Measurements from ENCODE around the gene TTC39C.

Gene TTC39C

DNA sequence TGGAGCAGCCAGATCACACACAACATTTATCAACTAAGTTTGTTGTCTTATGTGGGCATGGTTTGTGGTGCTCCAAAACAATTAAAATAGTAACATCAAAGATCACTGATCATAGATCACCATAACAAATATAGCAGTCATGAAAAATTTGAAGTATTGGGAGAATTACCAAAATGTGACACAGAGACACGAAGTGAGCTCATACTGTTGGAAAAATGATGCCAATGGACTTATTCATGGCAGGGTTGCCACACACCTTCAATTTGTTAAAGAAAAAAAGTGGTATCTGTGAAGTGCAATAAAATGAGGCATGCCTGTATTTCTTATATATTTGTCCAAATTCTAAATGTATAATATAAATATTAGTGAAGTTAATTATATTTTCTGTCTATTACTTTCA lies 81.4 kb downstream of the TTC39C start:
- Histone ChIP-seq H3K4me1 (ENCODE audit: control insufficient read depth in 5 of 5, insufficient read depth in 5 of 5, low read length in 5 of 5) (peaks cover 0 to 13% (median 2%) of the 10 kb centered on the region in 5 donors), H3K9me3 (ENCODE audit: control insufficient read depth in 5 of 5, low read length in 5 of 5) (peaks cover 2 to 8% (median 6%) of the 10 kb centered on the region in 5 donors), H3K27me3 (ENCODE audit: control insufficient read depth in 5 of 5, insufficient read depth in 4 of 5, low read length in 5 of 5) (no peaks in the 10 kb centered on the region), H3K9ac (ENCODE audit: low read length in 5 of 5) (no peak overlapping the region), H3K27ac (ENCODE audit: low read depth, low read length) (no peak overlapping the region), H3K36me3 (ENCODE audit: control insufficient read depth in 5 of 5, insufficient read depth in 5 of 5, low read length in 5 of 5) (peaks cover 2 to 18% (median 8%) of the 10 kb centered on the region in 5 donors), H3K4me3 (ENCODE audit: low read depth in 1 of 5, low read length in 5 of 5) (no peak overlapping the region)

GRCh38 chr18:24103320-24104021 lies 88.9 kb downstream of the TTC39C start:
- Histone ChIP-seq H3K9ac (ENCODE audit: low read length in 5 of 5) (no peak overlapping the region), H3K4me3 (ENCODE audit: low read depth in 1 of 5, low read length in 5 of 5) (no peak overlapping the region), H3K27ac (ENCODE audit: low read depth, low read length) (no peak overlapping the region), H3K9me3 (ENCODE audit: control insufficient read depth in 5 of 5, low read length in 5 of 5) (no peaks in the 10 kb centered on the region), H3K4me1 (ENCODE audit: control insufficient read depth in 5 of 5, insufficient read depth in 5 of 5, low read length in 5 of 5) (peaks cover 0 to 6% (median 2%) of the 10 kb centered on the region in 5 donors), H3K36me3 (ENCODE audit: control insufficient read depth in 5 of 5, insufficient read depth in 5 of 5, low read length in 5 of 5) (peaks cover 5 to 11% (median 8%) of the 10 kb centered on the region in 5 donors), H3K27me3 (ENCODE audit: control insufficient read depth in 5 of 5, insufficient read depth in 4 of 5, low read length in 5 of 5) (no peaks in the 10 kb centered on the region)

GRCh38 chr18:24104486-24104885 lies 89.9 kb downstream of the TTC39C start:
- Histone ChIP-seq H3K4me3 (ENCODE audit: low read depth in 1 of 5, low read length in 5 of 5) (no peak overlapping the region), H3K27ac (ENCODE audit: low read depth, low read length) (no peak overlapping the region), H3K9ac (ENCODE audit: low read length in 5 of 5) (no peak overlapping the region), H3K4me1 (ENCODE audit: control insufficient read depth in 5 of 5, insufficient read depth in 5 of 5, low read length in 5 of 5) (peaks cover 0 to 6% (median 2%) of the 10 kb centered on the region in 5 donors), H3K9me3 (ENCODE audit: control insufficient read depth in 5 of 5, low read length in 5 of 5) (no peaks in the 10 kb centered on the region), H3K36me3 (ENCODE audit: control insufficient read depth in 5 of 5, insufficient read depth in 5 of 5, low read length in 5 of 5) (peaks cover 3 to 11% (median 7%) of the 10 kb centered on the region in 5 donors), H3K27me3 (ENCODE audit: control insufficient read depth in 5 of 5, insufficient read depth in 4 of 5, low read length in 5 of 5) (no peaks in the 10 kb centered on the region)

DNA sequence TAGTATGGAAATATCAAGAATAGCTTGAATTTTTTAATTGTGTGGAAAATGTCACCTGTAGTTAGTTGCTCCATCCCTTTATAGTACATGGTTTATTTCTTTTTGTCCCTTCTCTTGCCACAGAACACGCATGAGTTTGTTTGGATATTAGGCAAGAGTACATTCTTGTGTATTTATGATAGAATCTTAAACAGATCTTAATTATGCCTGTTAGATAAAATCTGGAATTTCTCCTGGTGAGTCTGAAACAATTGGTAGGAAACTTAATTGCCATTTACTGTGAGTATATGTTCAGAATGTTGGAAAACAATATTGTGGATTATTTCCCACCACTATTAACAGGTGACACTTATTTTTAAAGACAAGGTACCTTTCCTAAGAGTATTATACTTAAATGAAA lies 94.1 kb downstream of the TTC39C start:
- Histone ChIP-seq H3K9ac (ENCODE audit: low read length in 5 of 5) (no peak overlapping the region), H3K4me3 (ENCODE audit: low read depth in 1 of 5, low read length in 5 of 5) (no peak overlapping the region), H3K27me3 (ENCODE audit: control insufficient read depth in 5 of 5, insufficient read depth in 4 of 5, low read length in 5 of 5) (no peaks in the 10 kb centered on the region), H3K4me1 (ENCODE audit: control insufficient read depth in 5 of 5, insufficient read depth in 5 of 5, low read length in 5 of 5) (no peaks in the 10 kb centered on the region), H3K36me3 (ENCODE audit: control insufficient read depth in 5 of 5, insufficient read depth in 5 of 5, low read length in 5 of 5) (peaks cover 0 to 16% (median 8%) of the 10 kb centered on the region in 5 donors), H3K9me3 (ENCODE audit: control insufficient read depth in 5 of 5, low read length in 5 of 5) (no peaks in the 10 kb centered on the region), H3K27ac (ENCODE audit: low read depth, low read length) (no peak overlapping the region)

DNA sequence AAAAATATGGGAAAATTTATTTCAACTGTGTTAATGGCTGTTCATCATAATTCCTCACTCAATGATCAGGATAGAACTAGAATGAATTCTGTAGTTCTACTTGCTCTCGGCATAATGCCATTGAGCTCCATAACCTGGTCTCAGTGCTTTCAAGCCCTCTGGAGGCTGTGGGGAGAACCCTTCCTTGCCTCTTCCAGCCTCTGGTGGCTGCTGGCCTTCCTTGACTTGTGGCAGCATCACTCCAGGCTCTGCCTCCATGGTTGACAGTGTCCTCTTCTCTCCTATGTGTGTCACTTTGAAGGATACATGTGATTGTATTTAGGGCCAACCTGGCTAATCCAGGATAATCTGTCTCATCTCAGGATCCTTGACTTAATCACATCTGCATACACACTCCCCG lies 97.4 kb downstream of the TTC39C start:
- Histone ChIP-seq H3K9ac (ENCODE audit: low read length in 5 of 5) (no peak overlapping the region), H3K27me3 (ENCODE audit: control insufficient read depth in 5 of 5, insufficient read depth in 4 of 5, low read length in 5 of 5) (no peaks in the 10 kb centered on the region), H3K9me3 (ENCODE audit: control insufficient read depth in 5 of 5, low read length in 5 of 5) (no peaks in the 10 kb centered on the region), H3K27ac (ENCODE audit: low read depth, low read length) (no peak overlapping the region), H3K4me1 (ENCODE audit: control insufficient read depth in 5 of 5, insufficient read depth in 5 of 5, low read length in 5 of 5) (peaks cover 0 to 7% (median 0%) of the 10 kb centered on the region in 5 donors), H3K36me3 (ENCODE audit: control insufficient read depth in 5 of 5, insufficient read depth in 5 of 5, low read length in 5 of 5) (peaks cover 6 to 23% (median 8%) of the 10 kb centered on the region in 5 donors), H3K4me3 (ENCODE audit: low read depth in 1 of 5, low read length in 5 of 5) (no peak overlapping the region)

GRCh38 chr18:24112464-24112863 lies 97.9 kb downstream of the TTC39C start:
- H3K4me1 ChIP-seq (ENCODE audit: control insufficient read depth in 5 of 5, insufficient read depth in 5 of 5, low read length in 5 of 5): peaks cover 0 to 7% (median 0%) of the 10 kb centered on the region in 5 donors
- H3K9ac ChIP-seq (ENCODE audit: low read length in 5 of 5): no peak overlapping the region
- no peaks in the 10 kb centered on the region for H3K9me3 ChIP-seq (ENCODE audit: control insufficient read depth in 5 of 5, low read length in 5 of 5)
- peaks cover 8 to 26% (median 9%) of the 10 kb centered on the region in 5 donors for H3K36me3 ChIP-seq (ENCODE audit: control insufficient read depth in 5 of 5, insufficient read depth in 5 of 5, low read length in 5 of 5)
- no peak overlapping the region for H3K4me3 ChIP-seq (ENCODE audit: low read depth in 1 of 5, low read length in 5 of 5)
- no peaks in the 10 kb centered on the region for H3K27me3 ChIP-seq (ENCODE audit: control insufficient read depth in 5 of 5, insufficient read depth in 4 of 5, low read length in 5 of 5)
- H3K27ac ChIP-seq (ENCODE audit: low read depth, low read length): no peak overlapping the region

GRCh38 chr18:24112874-24113615 lies 98.5 kb downstream of the TTC39C start:
- Histone ChIP-seq H3K4me3 (ENCODE audit: low read depth in 1 of 5, low read length in 5 of 5) (no peak overlapping the region), H3K27me3 (ENCODE audit: control insufficient read depth in 5 of 5, insufficient read depth in 4 of 5, low read length in 5 of 5) (no peaks in the 10 kb centered on the region), H3K27ac (ENCODE audit: low read depth, low read length) (no peak overlapping the region), H3K4me1 (ENCODE audit: control insufficient read depth in 5 of 5, insufficient read depth in 5 of 5, low read length in 5 of 5) (peaks cover 0 to 7% (median 0%) of the 10 kb centered on the region in 5 donors), H3K9me3 (ENCODE audit: control insufficient read depth in 5 of 5, low read length in 5 of 5) (no peaks in the 10 kb centered on the region), H3K9ac (ENCODE audit: low read length in 5 of 5) (no peak overlapping the region), H3K36me3 (ENCODE audit: control insufficient read depth in 5 of 5, insufficient read depth in 5 of 5, low read length in 5 of 5) (peaks cover 8 to 24% (median 11%) of the 10 kb centered on the region in 5 donors)

DNA sequence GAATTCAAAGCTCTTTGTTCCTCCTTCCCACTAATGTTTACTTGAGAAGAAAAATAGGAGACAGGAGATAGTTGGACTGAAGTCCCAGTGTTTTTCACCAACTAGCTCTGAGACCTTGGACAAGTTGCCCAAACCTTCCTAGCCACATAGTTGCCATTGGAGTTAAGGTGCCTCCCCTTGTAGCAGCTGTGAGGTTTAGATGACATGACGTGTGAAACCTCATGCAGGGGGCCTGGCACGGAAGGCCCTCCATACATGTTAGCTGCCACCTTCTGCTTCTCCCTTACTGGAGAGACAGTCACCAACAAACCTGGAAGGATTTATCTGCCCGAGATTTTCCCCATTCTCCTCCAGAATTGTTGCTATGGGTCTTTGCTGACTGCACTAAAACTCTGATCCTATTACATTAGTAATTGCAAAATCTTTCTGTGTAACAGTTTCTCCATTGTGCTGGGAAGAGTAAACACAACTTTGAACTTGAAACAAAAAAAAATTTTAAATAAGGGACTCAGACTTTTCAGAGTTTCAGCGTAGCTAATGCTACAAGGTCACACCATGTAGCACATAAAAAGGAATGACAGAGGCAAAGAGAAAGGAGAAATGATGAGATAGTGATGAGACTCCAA lies 100.5 kb downstream of the TTC39C start:
- Histone ChIP-seq H3K4me3 (ENCODE audit: low read depth in 1 of 5, low read length in 5 of 5) (no peak overlapping the region), H3K27ac (ENCODE audit: low read depth, low read length) (no peak overlapping the region), H3K9me3 (ENCODE audit: control insufficient read depth in 5 of 5, low read length in 5 of 5) (no peaks in the 10 kb centered on the region), H3K4me1 (ENCODE audit: control insufficient read depth in 5 of 5, insufficient read depth in 5 of 5, low read length in 5 of 5) (peaks cover 0 to 7% (median 0%) of the 10 kb centered on the region in 5 donors), H3K27me3 (ENCODE audit: control insufficient read depth in 5 of 5, insufficient read depth in 4 of 5, low read length in 5 of 5) (no peaks in the 10 kb centered on the region), H3K36me3 (ENCODE audit: control insufficient read depth in 5 of 5, insufficient read depth in 5 of 5, low read length in 5 of 5) (peaks cover 8 to 27% (median 13%) of the 10 kb centered on the region in 5 donors), H3K9ac (ENCODE audit: low read length in 5 of 5) (no peak overlapping the region)

DNA sequence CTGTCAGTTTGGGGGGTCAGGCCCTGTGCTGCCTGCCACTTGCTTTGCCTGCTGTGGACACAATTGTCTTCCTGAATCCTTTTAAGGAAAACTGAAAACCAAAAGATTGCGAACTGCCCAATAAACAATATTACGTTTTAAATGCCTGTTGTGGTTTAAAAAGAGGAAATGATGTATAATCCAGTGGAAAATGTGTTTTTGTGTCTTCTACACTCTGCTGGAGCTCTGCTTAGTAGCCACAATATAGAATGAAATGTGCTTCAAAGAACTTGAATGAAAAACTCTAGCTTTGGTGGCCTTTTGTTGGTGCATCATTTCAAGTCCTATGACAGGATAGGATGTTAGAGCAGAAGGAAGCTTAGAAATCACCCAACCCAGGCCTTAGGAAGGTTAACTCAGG lies 101.1 kb downstream of the TTC39C start:
- Histone ChIP-seq H3K36me3 (ENCODE audit: control insufficient read depth in 5 of 5, insufficient read depth in 5 of 5, low read length in 5 of 5) (peaks cover 11 to 33% (median 16%) of the 10 kb centered on the region in 5 donors), H3K4me1 (ENCODE audit: control insufficient read depth in 5 of 5, insufficient read depth in 5 of 5, low read length in 5 of 5) (peaks cover 0 to 7% (median 0%) of the 10 kb centered on the region in 5 donors), H3K27ac (ENCODE audit: low read depth, low read length) (no peak overlapping the region), H3K4me3 (ENCODE audit: low read depth in 1 of 5, low read length in 5 of 5) (no peak overlapping the region), H3K9ac (ENCODE audit: low read length in 5 of 5) (no peak overlapping the region), H3K9me3 (ENCODE audit: control insufficient read depth in 5 of 5, low read length in 5 of 5) (no peaks in the 10 kb centered on the region), H3K27me3 (ENCODE audit: control insufficient read depth in 5 of 5, insufficient read depth in 4 of 5, low read length in 5 of 5) (no peaks in the 10 kb centered on the region)
